ENCODE data around the gene VARS2.

VARS2 gene

DNA sequence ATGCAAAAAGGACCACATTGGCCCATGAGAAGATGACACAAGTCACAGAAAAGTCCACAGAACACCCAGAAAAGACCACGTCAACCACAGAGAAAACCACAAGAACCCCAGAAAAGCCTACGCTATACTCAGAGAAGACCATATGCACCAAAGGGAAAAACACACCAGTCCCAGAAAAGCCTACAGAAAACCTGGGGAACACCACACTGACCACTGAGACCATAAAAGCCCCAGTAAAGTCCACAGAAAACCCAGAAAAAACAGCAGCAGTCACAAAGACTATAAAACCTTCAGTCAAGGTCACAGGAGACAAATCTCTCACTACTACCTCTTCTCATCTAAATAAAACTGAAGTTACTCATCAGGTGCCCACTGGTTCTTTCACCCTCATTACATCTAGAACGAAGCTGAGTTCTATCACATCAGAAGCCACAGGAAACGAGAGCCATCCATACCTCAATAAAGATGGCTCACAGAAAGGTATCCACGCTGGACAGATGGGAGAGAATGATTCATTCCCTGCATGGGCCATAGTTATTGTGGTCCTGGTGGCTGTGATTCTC lies 38.0 kb downstream of the VARS2 start:
- no peak for DNase-seq (ENCODE audit: low read depth)
- TF ChIP-seq, protein P1, sequence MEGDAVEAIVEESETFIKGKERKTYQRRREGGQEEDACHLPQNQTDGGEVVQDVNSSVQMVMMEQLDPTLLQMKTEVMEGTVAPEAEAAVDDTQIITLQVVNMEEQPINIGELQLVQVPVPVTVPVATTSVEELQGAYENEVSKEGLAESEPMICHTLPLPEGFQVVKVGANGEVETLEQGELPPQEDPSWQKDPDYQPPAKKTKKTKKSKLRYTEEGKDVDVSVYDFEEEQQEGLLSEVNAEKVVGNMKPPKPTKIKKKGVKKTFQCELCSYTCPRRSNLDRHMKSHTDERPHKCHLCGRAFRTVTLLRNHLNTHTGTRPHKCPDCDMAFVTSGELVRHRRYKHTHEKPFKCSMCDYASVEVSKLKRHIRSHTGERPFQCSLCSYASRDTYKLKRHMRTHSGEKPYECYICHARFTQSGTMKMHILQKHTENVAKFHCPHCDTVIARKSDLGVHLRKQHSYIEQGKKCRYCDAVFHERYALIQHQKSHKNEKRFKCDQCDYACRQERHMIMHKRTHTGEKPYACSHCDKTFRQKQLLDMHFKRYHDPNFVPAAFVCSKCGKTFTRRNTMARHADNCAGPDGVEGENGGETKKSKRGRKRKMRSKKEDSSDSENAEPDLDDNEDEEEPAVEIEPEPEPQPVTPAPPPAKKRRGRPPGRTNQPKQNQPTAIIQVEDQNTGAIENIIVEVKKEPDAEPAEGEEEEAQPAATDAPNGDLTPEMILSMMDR (IDR thresholded peaks at IDR 0.05; ENCODE audit: insufficient read depth, low read depth, low read length, missing control alignments): no peak
- H3K4me3 ChIP-seq (ENCODE audit: low read length): no peak overlapping the region

DNA sequence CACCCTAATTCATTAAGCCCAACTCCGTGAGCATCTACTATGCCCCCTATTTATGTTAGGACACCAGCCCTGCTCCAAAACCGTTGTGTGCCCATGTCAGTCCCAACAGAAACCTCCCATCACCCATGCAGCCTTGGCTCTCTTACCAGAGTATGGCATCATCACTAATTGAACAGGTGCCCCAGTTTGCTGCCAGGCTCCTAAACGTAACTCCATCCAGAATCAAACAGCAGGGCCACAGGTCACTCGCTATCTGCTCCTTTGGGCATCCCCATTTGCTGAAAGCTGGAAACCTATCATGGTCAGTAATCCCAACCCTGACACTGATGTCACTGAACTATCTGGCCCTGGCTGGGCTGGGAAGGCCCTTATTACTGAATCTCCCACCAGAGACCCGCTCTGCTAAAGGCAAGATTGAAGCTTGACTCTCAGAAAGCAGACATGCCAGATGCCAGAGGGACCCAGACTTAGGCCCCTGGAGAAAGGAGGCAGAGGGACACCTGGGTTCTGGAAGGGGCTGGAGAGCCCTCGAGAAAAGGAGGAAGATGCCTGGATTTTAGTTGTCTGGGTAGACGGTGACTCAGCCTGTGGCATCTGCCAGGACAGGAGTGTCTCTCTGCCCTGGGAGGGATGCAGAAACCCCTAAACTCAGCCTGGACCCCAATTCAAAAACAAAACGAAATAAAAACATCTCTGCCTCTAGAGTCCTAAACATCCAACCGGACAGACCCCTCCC lies 40.8 kb downstream of the VARS2 start:
- TF ChIP-seq, protein P1 (IDR thresholded peaks at IDR 0.05; ENCODE audit: insufficient read depth, low read depth, low read length, missing control alignments): no peak
- H3K4me3 ChIP-seq (ENCODE audit: low read length): no peak overlapping the region
- DNase-seq (ENCODE audit: low read depth): peak; percentile 14

DNA sequence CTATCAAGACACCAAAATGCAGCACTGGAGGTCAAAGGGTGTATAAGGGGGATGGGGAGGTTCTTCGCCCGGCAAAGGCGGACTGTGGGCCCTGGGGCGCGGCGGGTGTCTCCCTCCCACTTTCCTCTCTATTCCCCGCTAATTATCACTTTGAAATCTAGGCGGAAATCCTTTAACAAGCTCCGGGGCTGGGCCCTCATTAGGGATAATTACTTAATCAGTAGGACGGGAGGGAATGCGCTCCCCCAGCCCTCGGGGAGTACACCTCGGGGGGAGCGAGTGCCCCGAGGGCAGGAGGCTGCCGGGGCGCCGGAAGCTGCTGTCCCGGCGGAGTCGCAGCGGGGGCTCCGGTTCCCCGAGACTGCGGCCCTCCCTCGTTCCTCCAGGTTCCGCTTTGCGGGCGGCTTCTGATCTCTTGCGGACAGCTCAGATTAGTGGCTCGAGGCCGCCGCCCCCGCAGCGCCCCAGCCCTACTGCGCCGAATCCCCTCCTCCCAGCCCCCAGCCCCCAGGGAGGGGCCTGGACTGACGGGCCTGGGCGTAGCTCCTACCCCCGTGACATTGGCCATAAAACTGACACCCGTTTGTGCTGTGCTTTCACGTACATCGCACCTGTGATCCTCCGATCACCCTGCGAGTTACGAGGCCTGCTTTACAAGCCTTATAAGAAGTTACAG lies 41.5 kb downstream of the VARS2 start:
- no peak for DNase-seq (ENCODE audit: low read depth)
- peak overlapping the region; percentile 15 for H3K4me3 ChIP-seq (ENCODE audit: low read length)
- TF ChIP-seq, protein P1 (IDR thresholded peaks at IDR 0.05; ENCODE audit: insufficient read depth, low read depth, low read length, missing control alignments): no peak

DNA sequence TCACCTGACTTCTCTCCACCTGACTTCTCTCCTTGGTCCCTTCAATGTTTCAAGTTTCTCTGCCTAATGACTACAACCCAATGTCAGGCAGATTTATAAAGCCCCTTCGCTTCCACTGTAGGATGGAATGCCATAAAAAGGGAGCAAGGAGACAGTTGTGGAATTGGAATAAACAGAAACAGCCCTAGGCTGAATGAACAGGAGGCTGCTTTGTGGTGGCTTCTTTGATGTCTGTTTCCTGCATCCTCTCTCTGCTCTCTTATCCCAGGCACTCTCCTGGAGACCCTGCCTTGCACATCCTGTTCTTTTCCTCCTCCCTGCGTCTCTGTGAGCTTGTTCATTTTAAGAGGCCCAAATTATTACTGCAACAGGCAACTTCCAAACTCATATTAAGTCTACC lies 43.7 kb downstream of the VARS2 start:
- TF ChIP-seq, protein P1 (IDR thresholded peaks at IDR 0.05; ENCODE audit: insufficient read depth, low read depth, low read length, missing control alignments): no peak
- DNase-seq (ENCODE audit: low read depth): no peak
- H3K4me3 ChIP-seq (ENCODE audit: low read length): no peak overlapping the region

DNA sequence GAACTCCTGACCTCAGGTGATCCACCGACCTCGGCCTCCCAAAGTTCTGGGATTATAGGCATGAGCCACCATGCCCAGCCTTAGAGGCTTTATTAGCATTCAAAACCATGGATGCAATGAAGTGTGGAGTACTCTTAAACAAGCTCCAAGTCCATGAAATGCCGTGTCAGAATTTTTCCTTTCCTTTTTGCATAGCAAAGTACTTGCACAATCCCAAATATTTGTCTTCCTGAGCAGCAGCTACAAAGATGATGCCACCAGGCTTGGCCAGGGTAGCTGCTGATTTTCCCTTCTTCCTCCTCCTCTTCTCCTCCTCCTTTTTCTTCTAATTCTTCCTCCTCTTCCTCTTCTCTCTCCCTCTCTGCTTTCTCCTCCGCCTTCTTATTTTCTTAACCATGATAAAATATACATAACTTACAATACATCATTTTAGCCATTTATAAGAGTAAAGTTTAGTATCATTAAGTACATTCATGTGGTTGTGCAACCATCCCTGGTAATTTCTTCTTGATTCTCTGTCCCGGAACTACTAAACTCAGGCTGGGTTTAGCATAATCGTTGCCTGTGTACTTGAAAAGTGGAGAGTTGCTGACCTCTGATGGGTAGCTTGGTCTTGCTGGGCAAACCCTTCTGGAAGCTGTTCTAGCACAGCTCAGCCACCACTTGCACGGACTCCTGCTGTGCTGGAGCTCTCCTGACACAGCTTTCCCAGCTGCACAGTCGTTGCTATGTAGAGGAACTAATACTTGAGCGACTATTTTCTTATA lies 47.1 kb downstream of the VARS2 start:
- no peak overlapping the region for H3K4me3 ChIP-seq (ENCODE audit: low read length)
- TF ChIP-seq, protein P1 (IDR thresholded peaks at IDR 0.05; ENCODE audit: insufficient read depth, low read depth, low read length, missing control alignments): no peak
- DNase-seq (ENCODE audit: low read depth): peak; percentile 9

DNA sequence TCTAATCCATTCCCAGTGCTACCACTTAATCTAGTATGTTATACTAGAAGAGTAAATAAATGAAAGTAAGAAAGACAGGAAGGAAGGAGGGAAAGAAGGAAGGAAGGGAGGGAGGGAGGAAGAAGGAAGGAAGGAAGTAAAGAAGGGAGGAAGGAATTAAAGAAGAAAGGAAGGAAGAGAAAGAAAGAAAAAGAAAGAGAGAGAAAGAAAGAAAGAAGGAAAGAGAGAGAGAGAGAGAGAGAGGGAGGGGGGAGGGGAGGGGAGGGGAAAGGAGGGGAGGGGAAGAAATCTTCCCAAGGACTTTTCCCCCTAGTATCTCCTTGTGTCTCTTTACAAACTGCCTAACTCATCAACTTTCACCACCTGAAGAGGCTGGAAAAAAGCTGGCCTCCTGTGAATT lies 48.7 kb downstream of the VARS2 start:
- H3K4me3 ChIP-seq (ENCODE audit: low read length): no peak overlapping the region
- DNase-seq (ENCODE audit: low read depth): no peak
- TF ChIP-seq, protein P1 (IDR thresholded peaks at IDR 0.05; ENCODE audit: insufficient read depth, low read depth, low read length, missing control alignments): no peak

Data from epithelial cell of esophagus (primary cell).